ENCODE measurements around the gene SSC4D. TPM values are rescaled to one million over a fixed set of nuclear protein-coding genes. Genes with fewer than 3 reads are reported as not detected.

Gene SSC4D
- total and polyA plus RNA-seq, 9 of the 15 experiments (the other 6 are each of a cell fraction or from before 2014, with no cell fraction given), result 0.06 to 1.1 (median 0.85) TPM; not detected in 1

GRCh38 chr7:76397409-76398183 is 11.9 kb downstream of the SSC4D start (continued):
- TF ChIP-seq SREBF1 (IDR thresholded peaks at IDR 0.05; ENCODE audit: borderline replicate concordance, low read depth, low read length) (no peak), PRDM10 (IDR thresholded peaks at IDR 0.05; ENCODE audit: partially characterized antibody) (no peak), ERF (CRISPR knock-in tag; IDR thresholded peaks at IDR 0.05) (peak; percentile 72; the same call in 1 of the 2 replicates), RBM34 (IDR thresholded peaks at IDR 0.05; ENCODE audit: borderline replicate concordance, insufficient read depth, low read length) (no peak), KLF10 (CRISPR knock-in tag; IDR thresholded peaks at IDR 0.05) (no peak), CXXC5 (CRISPR knock-in tag; IDR thresholded peaks at IDR 0.05) (peak; percentile 90), CBX2 (IDR thresholded peaks at IDR 0.05; ENCODE audit: insufficient read depth, low read length, poor library complexity, severe bottlenecking) (no peak), ZNF780A (CRISPR knock-in tag; IDR thresholded peaks at IDR 0.05) (no peak), FIP1L1 (IDR thresholded peaks at IDR 0.05; ENCODE audit: low read depth, low read length, poor library complexity, severe bottlenecking) (peak; percentile 88), EWSR1 (IDR thresholded peaks at IDR 0.05; ENCODE audit: borderline replicate concordance, low read depth, partially characterized antibody) (no peak), ZC3H8 (IDR thresholded peaks at IDR 0.05) (no peak), MTA2 (IDR thresholded peaks at IDR 0.05; ENCODE audit: low read depth) (no peak), OTX1 (CRISPR knock-in tag; IDR thresholded peaks at IDR 0.05) (0 out of 2 replicates have a peak, but pooled peaks have one; percentile 9), JUN (IDR thresholded peaks at IDR 0.05; ENCODE audit: borderline replicate concordance, low read depth, low read length) (no peak; the same call in 1 of the 2 replicates), JUN (CRISPR knock-in tag; IDR thresholded peaks at IDR 0.05; ENCODE audit: borderline replicate concordance) (peak; percentile 87; the same call in 1 of the 2 replicates), NR2C1 (IDR thresholded peaks at IDR 0.05) (no peak), NR2C1 (tag; IDR thresholded peaks at IDR 0.05) (no peak), RBFOX2 (IDR thresholded peaks at IDR 0.05; ENCODE audit: low read depth, low read length) (peak; percentile 95), DMBX1 (CRISPR knock-in tag; IDR thresholded peaks at IDR 0.05; ENCODE audit: borderline replicate concordance) (peak; percentile 75), ZNF184 (CRISPR knock-in tag; IDR thresholded peaks at IDR 0.05) (no peak), ZNF655 (CRISPR knock-in tag; IDR thresholded peaks at IDR 0.05) (no peak), TFAM (CRISPR knock-in tag; conservative IDR thresholded peaks at IDR 0.05) (no peak), ZBTB5 (IDR thresholded peaks at IDR 0.05) (0 out of 2 replicates have a peak, but pooled peaks have one; percentile 11)

Data from K562 (cell line).